ENCODE data around the gene FGGY.

The FGGY gene

GRCh38 chr1:59417406-59417805, 120.5 kb downstream of the FGGY start:
- no peak for DNase-seq

GRCh38 chr1:59418363-59419144, 121.7 kb downstream of the FGGY start:
- no peak for DNase-seq

- DNase-seq, result no peak
Observed at GRCh38 chr1:59419361-59420140, 122.7 kb downstream of the FGGY start.

GRCh38 chr1:59421232-59421920, 124.5 kb downstream of the FGGY start:
- DNase-seq, result no peak

GRCh38 chr1:59422921-59423575, 126.2 kb downstream of the FGGY start:
- no peak for DNase-seq

GRCh38 chr1:59427155-59427554, 130.3 kb downstream of the FGGY start:
- no peak for DNase-seq

- DNase-seq, result no peak
Observed at GRCh38 chr1:59427784-59428183, 130.9 kb downstream of the FGGY start.

- DNase-seq, result no peak
Observed at GRCh38 chr1:59428828-59429227, 131.9 kb downstream of the FGGY start.

- no peak for DNase-seq
Observed at GRCh38 chr1:59429656-59430055, 132.8 kb downstream of the FGGY start.

- no peak for DNase-seq
Observed at GRCh38 chr1:59431566-59432294, 134.8 kb downstream of the FGGY start.

GRCh38 chr1:59432531-59433439, 135.9 kb downstream of the FGGY start:
- no peak for DNase-seq

GRCh38 chr1:59433440-59433813, 136.5 kb downstream of the FGGY start:
- DNase-seq, result no peak

GRCh38 chr1:59434336-59434735, 137.4 kb downstream of the FGGY start:
- no peak for DNase-seq

- no peak for DNase-seq
Observed at GRCh38 chr1:59436637-59437036, 139.7 kb downstream of the FGGY start.

- DNase-seq, result no peak
Observed at GRCh38 chr1:59438058-59438560, 141.2 kb downstream of the FGGY start.

GRCh38 chr1:59442492-59442891, 145.6 kb downstream of the FGGY start:
- no peak for DNase-seq

GRCh38 chr1:59443310-59443709, 146.4 kb downstream of the FGGY start:
- no peak for DNase-seq

GRCh38 chr1:59444520-59444919, 147.6 kb downstream of the FGGY start:
- DNase-seq, result no peak

- DNase-seq, result no peak
Observed at GRCh38 chr1:59445040-59445439, 148.1 kb downstream of the FGGY start.

- DNase-seq, result no peak
Observed at GRCh38 chr1:59446257-59446901, 149.5 kb downstream of the FGGY start.

- DNase-seq, result no peak
Observed at GRCh38 chr1:59452026-59452425, 155.1 kb downstream of the FGGY start.
